GM12878 (cell line): ENCODE measurements around the gene ARHGAP40. TPM values are rescaled to one million over a fixed set of nuclear protein-coding genes. Genes with fewer than 3 reads are reported as not detected.
A peak's percentile ranks its signal among the peaks of the same experiment; 100 is the strongest.

ENCODE experiments used
- ATAC-seq: fragments of 200-7000 bp; cut with Tn5 transposase; 3 replicates; pipeline ENCODE4 v1.9.1; 2020; ENCODE audit warnings: mild to moderate bottlenecking, moderate library complexity
- BruUV-seq: library from RNA; stranded (reverse); fragments of 400-500 nt; replicated peaks from 2 replicates; lab custom pipeline; 2021; lab: Mats Ljungman, UMichigan
- CTCF ChIA-PET: fragments of 300-600 bp; sonication (Branson Sonifier 250); formaldehyde crosslinking; extraction: SDS; loops from one replicate; lab custom pipeline; 2021; ENCODE audit warnings: inconsistent platforms; lab: Yijun Ruan, JAX
- POLR2A ChIA-PET: fragments of 350-600 bp; formaldehyde crosslinking; extraction: SDS; loops from one replicate; lab custom pipeline; 2021; ENCODE audit warnings: inconsistent platforms; lab: Charles Lee
- RAD21 ChIA-PET: fragments of 300-600 bp; sonication (Branson Sonifier 250); formaldehyde crosslinking; loops from one replicate; lab custom pipeline; 2023; ENCODE audit warnings: antibody characterized with exemption; ENCODE audit not compliant: unreplicated experiment; lab: Charles Lee
- SMC1A ChIA-PET: fragments of 300-600 bp; sonication (Branson Sonifier 250); formaldehyde crosslinking; loops from one replicate; lab custom pipeline; 2023; ENCODE audit not compliant: unreplicated experiment, uncharacterized antibody; lab: Charles Lee
- DNase-seq: peaks from one replicate; pipeline ENCODE4 v3.0.0-alpha.2; 2011; ENCODE audit warnings: low read depth, low spot score
- FAIRE-seq: peaks from 3 replicates; lab custom pipeline; 2011; peaks lifted over from hg19 to GRCh38; lab: Jason Lieb, UNC
- H2AFZ ChIP-seq: 2 replicates; pipeline ENCODE4 v1.6.0; 2011; ENCODE audit warnings: low read depth, low read length, control low read depth; ENCODE audit not compliant: control insufficient read depth
- H3K27ac ChIP-seq: 2 replicates; pipeline ENCODE4 v1.5.1; 2011; ENCODE audit warnings: control low read depth; ENCODE audit not compliant: control insufficient read depth, insufficient read depth
- H3K27me3 ChIP-seq, 2 experiments: replicated peaks in 1 of 2; 2 replicates each; pipeline versions ENCODE4 v1.6.0 to v1.6.1; 2011; ENCODE audit warnings: low read length in 1 of 2; ENCODE audit not compliant: control insufficient read depth in 2 of 2, insufficient read depth in 2 of 2
- H3K36me3 ChIP-seq, 2 experiments: 2 replicates each; pipeline ENCODE4 v1.5.1; 2011; ENCODE audit warnings: low read length in 1 of 2; ENCODE audit not compliant: control insufficient read depth in 2 of 2, insufficient read depth in 2 of 2
- H3K4me1 ChIP-seq: 2 replicates; pipeline ENCODE4 v1.6.1; 2011; ENCODE audit warnings: mild to moderate bottlenecking, low read length, moderate library complexity, mixed read lengths; ENCODE audit not compliant: control insufficient read depth, insufficient read depth
- H3K4me2 ChIP-seq: 2 replicates; pipeline ENCODE4 v1.6.0; 2011; ENCODE audit warnings: control low read depth; ENCODE audit not compliant: control insufficient read depth, insufficient read depth
- H3K4me3 ChIP-seq: fragments of 200-600 bp; sonication (generic); 2 replicates; pipeline ENCODE4 v1.5.1; 2016
- H3K79me2 ChIP-seq: 2 replicates; pipeline ENCODE4 v1.6.0; 2011; ENCODE audit warnings: low read length; ENCODE audit not compliant: control insufficient read depth, insufficient read depth
- H3K9ac ChIP-seq: 2 replicates; pipeline ENCODE4 v1.8.0; 2011; ENCODE audit warnings: low read length, control low read depth, mixed read lengths; ENCODE audit not compliant: control insufficient read depth, insufficient read depth
- H3K9me3 ChIP-seq: replicated peaks from 3 replicates; pipeline ENCODE4 v1.5.1; 2011; ENCODE audit warnings: mild to moderate bottlenecking, low read length; ENCODE audit not compliant: control insufficient read depth, insufficient read depth
- H4K20me1 ChIP-seq: 2 replicates; pipeline ENCODE4 v1.6.0; 2011; ENCODE audit not compliant: control insufficient read depth, insufficient read depth
- DPF2 ChIP-seq: fragments of 450-650 bp; IDR thresholded peaks from 2 replicates; pipeline ENCODE4 v1.6.1; 2017; ENCODE audit warnings: mild to moderate bottlenecking
- IKZF2 ChIP-seq, 2 experiments: fragments of 450-650 bp; IDR thresholded peaks; 2 replicates each; pipeline ENCODE4 v1.6.1; 2017; ENCODE audit warnings: mild to moderate bottlenecking in 2 of 2, moderate library complexity in 2 of 2
- JUND ChIP-seq: IDR thresholded peaks from 2 replicates; pipeline ENCODE4 v1.6.1; 2012; ENCODE audit warnings: low read depth, mild to moderate bottlenecking, low read length, improper control_type of control experiment, moderate library complexity
- LARP7 ChIP-seq: fragments of 450-650 bp; IDR thresholded peaks from 2 replicates; pipeline ENCODE4 v1.6.1; 2017; ENCODE audit warnings: mild to moderate bottlenecking
- POLR2A ChIP-seq: IDR thresholded peaks from 2 replicates; pipeline ENCODE4 v1.6.1; 2011; ENCODE audit warnings: low read depth, mild to moderate bottlenecking, low read length
- RBBP5 ChIP-seq: fragments of 200-600 bp; sonication (generic); conservative IDR thresholded peaks from 2 replicates; pipeline ENCODE4 v1.6.1; 2016
- SUPT20H ChIP-seq: IDR thresholded peaks from 2 replicates; pipeline ENCODE4 v1.6.1; 2011; ENCODE audit warnings: low read depth, mild to moderate bottlenecking, low read length, moderate library complexity, borderline replicate concordance; ENCODE audit not compliant: control insufficient read depth
- ZNF207 ChIP-seq: fragments of 450-650 bp; IDR thresholded peaks from 2 replicates; pipeline ENCODE4 v1.6.1; 2014; ENCODE audit warnings: antibody characterized with exemption, mild to moderate bottlenecking, borderline replicate concordance
- WGBS: methylation state at CpG from one replicate; pipeline ENCODE4 v1.1.6; 2016; ENCODE audit warnings: low lambda C conversion rate; ENCODE audit not compliant: insufficient replicate concordance, insufficient coverage; ENCODE audit errors: missing lambda C conversion rate; 5-methylcytosine and 5-hydroxymethylcytosine counted together
- in situ Hi-C: fragments of 300-500 bp; cut with MboI; formaldehyde crosslinking; loops from 9 replicates; pipeline ENCODE4 v1.14.3; 2018; ENCODE audit warnings: mixed read lengths
- intact Hi-C: fragments of 100-400 bp; cut with micrococcal nuclease; formaldehyde crosslinking; loops from one replicate; pipeline ENCODE4 v1.14.2; 2022; ENCODE audit not compliant: unreplicated experiment
- polyA plus RNA-seq, 11 experiments: library from polyadenylated mRNA; depleted of rRNA in 4 of 11; unstranded in 6 of 11; stranded (reverse) in 5 of 11; fragments of >200 nt; fragmentation: Nextera tagmentation in 4 of 11; fragmentation: Illumina TruSeq in 1 of 11; extraction: Ambion mirVana in 4 of 11; extraction: Trizol in 1 of 11; gene quantifications; 1 replicate in 1 of 11; 2 replicates in 10 of 11; pipeline versions ENCODE4 v1.2.1 to v1.2.3, GENCODE V29; 2011 to 2016; ENCODE audit warnings: inconsistent platforms in 2 of 11, missing spikeins in 2 of 11, low read depth in 1 of 11
- total RNA-seq, 4 experiments: library from RNA; depleted of rRNA in 3 of 4; stranded (reverse); fragments of >200 nt in 3 of 4; fragmentation: Illumina TruSeq in 1 of 4; extraction: Trizol in 1 of 4; gene quantifications; 2 replicates each; pipeline versions ENCODE4 v1.2.1 to v1.2.3, GENCODE V29; 2013 to 2021
- TF ChIP-seq, protein P1 (sequence below): fragments of 450-650 bp; IDR thresholded peaks from 2 replicates; pipeline ENCODE4 v1.6.1; 2018; ENCODE audit warnings: borderline replicate concordance, mild to moderate bottlenecking; ENCODE audit not compliant: partially characterized antibody
- TF ChIP-seq, protein P2 (sequence below): IDR thresholded peaks from 2 replicates; pipeline ENCODE4 v1.6.1; 2012; ENCODE audit warnings: low read depth, low read length, improper control_type of control experiment
- TF ChIP-seq, protein P3 (sequence below): IDR thresholded peaks from 2 replicates; pipeline ENCODE4 v1.6.1; 2011; ENCODE audit warnings: low read depth, low read length, improper control_type of control experiment, borderline replicate concordance
- TF ChIP-seq, protein P4 (sequence below): IDR thresholded peaks from 2 replicates; pipeline ENCODE4 v1.6.1; 2011; ENCODE audit warnings: low read depth, mild to moderate bottlenecking, low read length, moderate library complexity, borderline replicate concordance; ENCODE audit errors: extremely low read depth

Gene ARHGAP40
- total and polyA plus RNA-seq, 10 of the 15 experiments (the other 5 are each of a cell fraction or from before 2014, with no cell fraction given) = 0.06 to 0.07 TPM; not detected in 8

DNA sequence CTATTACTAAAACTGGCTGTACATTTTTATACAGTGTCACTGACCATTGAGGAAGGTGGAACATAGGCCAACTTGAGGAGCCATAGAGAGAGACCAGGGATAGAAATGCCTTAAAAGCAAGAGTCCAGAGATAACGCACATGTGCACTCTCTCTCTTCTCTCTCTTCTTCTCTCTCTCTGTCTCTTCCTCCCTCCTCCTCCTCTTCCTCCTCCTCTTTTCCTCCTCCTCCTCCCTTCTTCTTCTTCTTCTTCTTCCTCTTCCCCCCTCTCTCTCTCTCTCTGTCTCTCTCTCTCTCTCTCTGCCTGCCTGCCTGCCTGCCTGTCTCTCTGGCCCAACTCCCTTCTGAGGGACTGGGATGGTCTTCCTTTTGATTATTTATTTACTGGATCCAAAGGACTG is 36.9 kb upstream of the ARHGAP40 start:
- RAD21 ChIA-PET = no interaction called here
- no peak overlapping the region for H3K9ac ChIP-seq
- peaks cover 0 to 5% of the 10 kb centered on the region in 2 experiments; a peak in 3 of 4 replicates for H3K36me3 ChIP-seq
- H3K27ac ChIP-seq = no peak overlapping the region
- BruUV-seq = no TSS peak
- no peaks in the 10 kb centered on the region for H3K9me3 ChIP-seq
- in situ Hi-C loops = no loop called here
- FAIRE-seq = no peak
- no peaks in the 10 kb centered on the region for H4K20me1 ChIP-seq
- SMC1A ChIA-PET = interaction anchor here (0.7 kb wide), 1 partner anchor 17 kb away, joined by 3 read pairs; the partner anchor contains the start of gene ADIG
- H3K4me1 ChIP-seq = no peaks in the 10 kb centered on the region
- no peak overlapping the region for H3K4me2 ChIP-seq
- no peak for ATAC-seq
- no peak overlapping the region for H3K4me3 ChIP-seq
- POLR2A ChIA-PET = no interaction called here
- no peaks in the 10 kb centered on the region for H3K79me2 ChIP-seq
- CTCF ChIA-PET = no interaction called here
- WGBS = 88% methylated on average over 1 of the region's 1 CpG
- intact Hi-C loops = no loop called here
- TF ChIP-seq, protein P1, sequence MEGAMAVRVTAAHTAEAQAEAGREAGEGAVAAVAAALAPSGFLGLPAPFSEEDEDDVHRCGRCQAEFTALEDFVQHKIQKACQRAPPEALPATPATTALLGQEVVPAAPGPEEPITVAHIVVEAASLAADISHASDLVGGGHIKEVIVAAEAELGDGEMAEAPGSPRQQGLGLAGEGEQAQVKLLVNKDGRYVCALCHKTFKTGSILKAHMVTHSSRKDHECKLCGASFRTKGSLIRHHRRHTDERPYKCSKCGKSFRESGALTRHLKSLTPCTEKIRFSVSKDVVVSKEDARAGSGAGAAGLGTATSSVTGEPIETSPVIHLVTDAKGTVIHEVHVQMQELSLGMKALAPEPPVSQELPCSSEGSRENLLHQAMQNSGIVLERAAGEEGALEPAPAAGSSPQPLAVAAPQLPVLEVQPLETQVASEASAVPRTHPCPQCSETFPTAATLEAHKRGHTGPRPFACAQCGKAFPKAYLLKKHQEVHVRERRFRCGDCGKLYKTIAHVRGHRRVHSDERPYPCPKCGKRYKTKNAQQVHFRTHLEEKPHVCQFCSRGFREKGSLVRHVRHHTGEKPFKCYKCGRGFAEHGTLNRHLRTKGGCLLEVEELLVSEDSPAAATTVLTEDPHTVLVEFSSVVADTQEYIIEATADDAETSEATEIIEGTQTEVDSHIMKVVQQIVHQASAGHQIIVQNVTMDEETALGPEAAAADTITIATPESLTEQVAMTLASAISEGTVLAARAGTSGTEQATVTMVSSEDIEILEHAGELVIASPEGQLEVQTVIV = peak; percentile 19
- TF ChIP-seq JUND = no peak
- no peak for DNase-seq
- no peak overlapping the region for H2AFZ ChIP-seq
- H3K27me3 ChIP-seq = no peaks in the 10 kb centered on the region

DNA sequence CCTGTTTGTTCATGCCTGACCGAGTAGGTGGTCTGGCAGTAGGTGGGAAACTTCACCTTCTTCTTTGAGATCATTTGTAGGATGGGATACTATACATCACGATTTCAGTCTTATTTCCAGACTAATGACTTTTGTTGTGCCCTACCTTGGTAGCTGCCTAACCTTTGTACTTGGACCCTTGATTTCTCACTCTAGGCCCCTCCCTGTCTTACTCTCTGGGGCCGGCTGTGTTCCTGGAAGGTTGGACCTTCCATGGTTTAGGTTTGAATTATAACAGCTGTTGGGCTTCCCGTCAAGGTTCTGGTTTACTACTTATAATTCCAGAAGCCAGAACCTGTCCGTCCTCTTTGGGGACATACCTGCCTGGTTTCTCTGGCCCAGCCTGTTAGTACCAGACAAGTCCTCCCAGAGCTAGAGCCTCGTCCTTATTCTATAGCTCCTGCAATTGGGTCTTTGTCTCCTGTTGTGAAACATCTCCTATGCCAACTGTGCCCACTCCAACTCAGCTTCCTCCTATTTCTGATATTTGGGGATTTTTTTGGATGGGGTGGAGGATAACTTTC is 35.5 kb upstream of the ARHGAP40 start:
- POLR2A ChIA-PET = no interaction called here
- Histone ChIP-seq H2AFZ (no peak overlapping the region), H3K36me3 (peaks cover 0 to 5% of the 10 kb centered on the region in 2 experiments; a peak in 3 of 4 replicates), H3K4me1 (no peaks in the 10 kb centered on the region), H3K79me2 (no peaks in the 10 kb centered on the region), H3K4me3 (no peak overlapping the region), H3K27ac (no peak overlapping the region), H4K20me1 (no peaks in the 10 kb centered on the region), H3K27me3 (no peaks in the 10 kb centered on the region), H3K9ac (no peak overlapping the region), H3K9me3 (no peaks in the 10 kb centered on the region), H3K4me2 (no peak overlapping the region)
- DNase-seq = no peak
- SMC1A ChIA-PET = no interaction called here
- FAIRE-seq = no peak
- BruUV-seq = no TSS peak
- CTCF ChIA-PET = interaction anchor here (0.9 kb wide), 1 partner anchor 12 kb away, joined by 3 read pairs; no protein-coding TSS in a partner anchor
- no peak for ATAC-seq
- RAD21 ChIA-PET = no interaction called here
- in situ Hi-C loops (no loop called here), intact Hi-C loops (no loop called here)
- WGBS = 96% methylated on average over 6 of the region's 6 CpGs
- TF ChIP-seq RBBP5 (no peak), DPF2 (no peak), IKZF2 (IDR thresholded peaks at IDR 0.05) (no peak), SUPT20H (no peak), LARP7 (no peak), POLR2A (no peak), ZNF207 (no peak)
- TF ChIP-seq, protein P2, sequence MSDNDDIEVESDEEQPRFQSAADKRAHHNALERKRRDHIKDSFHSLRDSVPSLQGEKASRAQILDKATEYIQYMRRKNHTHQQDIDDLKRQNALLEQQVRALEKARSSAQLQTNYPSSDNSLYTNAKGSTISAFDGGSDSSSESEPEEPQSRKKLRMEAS = no peak
- TF ChIP-seq, protein P3, sequence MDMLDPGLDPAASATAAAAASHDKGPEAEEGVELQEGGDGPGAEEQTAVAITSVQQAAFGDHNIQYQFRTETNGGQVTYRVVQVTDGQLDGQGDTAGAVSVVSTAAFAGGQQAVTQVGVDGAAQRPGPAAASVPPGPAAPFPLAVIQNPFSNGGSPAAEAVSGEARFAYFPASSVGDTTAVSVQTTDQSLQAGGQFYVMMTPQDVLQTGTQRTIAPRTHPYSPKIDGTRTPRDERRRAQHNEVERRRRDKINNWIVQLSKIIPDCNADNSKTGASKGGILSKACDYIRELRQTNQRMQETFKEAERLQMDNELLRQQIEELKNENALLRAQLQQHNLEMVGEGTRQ = no peak
- TF ChIP-seq, protein P4, sequence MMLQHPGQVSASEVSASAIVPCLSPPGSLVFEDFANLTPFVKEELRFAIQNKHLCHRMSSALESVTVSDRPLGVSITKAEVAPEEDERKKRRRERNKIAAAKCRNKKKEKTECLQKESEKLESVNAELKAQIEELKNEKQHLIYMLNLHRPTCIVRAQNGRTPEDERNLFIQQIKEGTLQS = no peak
